Measurements from ENCODE around the gene ST8SIA5.

Gene ST8SIA5

GRCh38 chr18:46738491-46738890 lies 18.4 kb downstream of the ST8SIA5 start:
- DNase-seq, result no peak

- no peak for DNase-seq
Observed at GRCh38 chr18:46736736-46737135, 20.1 kb downstream of the ST8SIA5 start.

- no peak for DNase-seq
Observed at GRCh38 chr18:46736135-46736534, 20.7 kb downstream of the ST8SIA5 start.

GRCh38 chr18:46734981-46735380 lies 21.9 kb downstream of the ST8SIA5 start:
- no peak for DNase-seq

GRCh38 chr18:46733872-46734271 lies 23.0 kb downstream of the ST8SIA5 start:
- DNase-seq, result no peak

GRCh38 chr18:46732801-46733200 lies 24.1 kb downstream of the ST8SIA5 start:
- DNase-seq, result no peak

- DNase-seq, result no peak
Observed at GRCh38 chr18:46732201-46732600, 24.7 kb downstream of the ST8SIA5 start.

GRCh38 chr18:46731316-46731715 lies 25.5 kb downstream of the ST8SIA5 start:
- no peak for DNase-seq

- no peak for DNase-seq
Observed at GRCh38 chr18:46728219-46728930, 28.5 kb downstream of the ST8SIA5 start.

GRCh38 chr18:46727177-46727576 lies 29.7 kb downstream of the ST8SIA5 start:
- no peak for DNase-seq

GRCh38 chr18:46725310-46725709 lies 31.5 kb downstream of the ST8SIA5 start:
- no peak for DNase-seq

GRCh38 chr18:46723856-46724415 lies 32.9 kb downstream of the ST8SIA5 start:
- DNase-seq, result no peak

- DNase-seq, result no peak
Observed at GRCh38 chr18:46722051-46722450, 34.8 kb downstream of the ST8SIA5 start.

GRCh38 chr18:46721331-46721730 lies 35.5 kb downstream of the ST8SIA5 start:
- no peak for DNase-seq

- DNase-seq, result no peak
Observed at GRCh38 chr18:46720521-46720920, 36.3 kb downstream of the ST8SIA5 start.

GRCh38 chr18:46720092-46720491 lies 36.8 kb downstream of the ST8SIA5 start:
- DNase-seq, result no peak

- no peak for DNase-seq
Observed at GRCh38 chr18:46719388-46719787, 37.5 kb downstream of the ST8SIA5 start.

GRCh38 chr18:46718501-46719341 lies 38.1 kb downstream of the ST8SIA5 start:
- no peak for DNase-seq

GRCh38 chr18:46716827-46717226 lies 40.0 kb downstream of the ST8SIA5 start:
- no peak for DNase-seq

- DNase-seq, result no peak
Observed at GRCh38 chr18:46716336-46716735, 40.5 kb downstream of the ST8SIA5 start.

GRCh38 chr18:46715062-46715461 lies 41.8 kb downstream of the ST8SIA5 start:
- no peak for DNase-seq

GRCh38 chr18:46712406-46712805 lies 44.4 kb downstream of the ST8SIA5 start:
- no peak for DNase-seq

GRCh38 chr18:46711444-46711863 lies 45.4 kb downstream of the ST8SIA5 start:
- DNase-seq, result no peak

- no peak for DNase-seq
Observed at GRCh38 chr18:46706968-46707367, 49.9 kb downstream of the ST8SIA5 start.
